Smooth muscle cell (in vitro differentiated cells): ENCODE measurements around the gene GPR55. TPM values are rescaled to one million over a fixed set of nuclear protein-coding genes. Genes with fewer than 3 reads are reported as not detected.

Experiments used
- DNase-seq: peaks from one replicate; lab custom pipeline; 2025; ENCODE audit not compliant: unreplicated experiment; lab: John Stamatoyannopoulos, UW
- H2AFZ ChIP-seq: fragments of 200-600 bp; sonication (generic); 2 replicates; pipeline ENCODE4 v1.6.0; 2016; ENCODE audit warnings: antibody characterized with exemption, low read depth, mild to moderate bottlenecking
- H3F3A ChIP-seq: fragments of 200-600 bp; sonication (generic); 2 replicates; pipeline ENCODE4 v1.6.0; 2017; ENCODE audit warnings: antibody characterized with exemption, low read depth
- H3K27ac ChIP-seq: fragments of 200-600 bp; sonication (generic); 2 replicates; pipeline ENCODE4 v1.5.1; 2016; ENCODE audit warnings: low read depth, mild to moderate bottlenecking
- H3K27me3 ChIP-seq: fragments of 200-600 bp; sonication (generic); 2 replicates; pipeline ENCODE4 v1.6.1; 2016; ENCODE audit warnings: low read depth, mild to moderate bottlenecking
- H3K36me3 ChIP-seq: fragments of 200-600 bp; sonication (generic); 2 replicates; pipeline ENCODE4 v1.5.1; 2016; ENCODE audit warnings: low read depth
- H3K4me1 ChIP-seq: fragments of 200-600 bp; sonication (generic); 2 replicates; pipeline ENCODE4 v1.5.1; 2016; ENCODE audit warnings: low read depth
- H3K4me2 ChIP-seq: fragments of 200-600 bp; sonication (generic); 2 replicates; pipeline ENCODE4 v1.6.0; 2016; ENCODE audit warnings: mild to moderate bottlenecking
- H3K4me3 ChIP-seq: fragments of 200-600 bp; sonication (generic); 2 replicates; pipeline ENCODE4 v1.5.1; 2016; ENCODE audit warnings: mild to moderate bottlenecking
- H3K79me2 ChIP-seq: fragments of 200-600 bp; sonication (generic); 2 replicates; pipeline ENCODE4 v1.6.0; 2016; ENCODE audit warnings: low read depth, mild to moderate bottlenecking
- H3K9ac ChIP-seq: fragments of 200-600 bp; sonication (generic); 2 replicates; pipeline ENCODE4 v1.6.0; 2016; ENCODE audit warnings: low read depth
- H3K9me3 ChIP-seq: fragments of 200-600 bp; sonication (generic); replicated peaks from 2 replicates; pipeline ENCODE4 v1.5.1; 2016; ENCODE audit warnings: low read depth
- H4K20me1 ChIP-seq: fragments of 200-600 bp; sonication (generic); 2 replicates; pipeline ENCODE4 v1.6.0; 2016; ENCODE audit warnings: low read depth
- WGBS: methylation state at CpG from one replicate; pipeline ENCODE4 v1.1.7; 2016; ENCODE audit warnings: low lambda C conversion rate; 5-methylcytosine and 5-hydroxymethylcytosine counted together
- polyA plus RNA-seq: library from polyadenylated mRNA; unstranded; fragments of >200 nt; fragmentation: Nextera tagmentation; extraction: Ambion mirVana; gene quantifications from 2 replicates; pipeline ENCODE4 v1.2.1, GENCODE V29; 2016
- total RNA-seq: library from RNA; depleted of rRNA; stranded (reverse); fragments of >200 nt; gene quantifications from 2 replicates; pipeline ENCODE4 v1.2.3, GENCODE V29; 2014
- TF ChIP-seq, protein P1 (sequence below): fragments of 200-600 bp; sonication (generic); IDR thresholded peaks from 2 replicates; pipeline ENCODE4 v1.5.1; 2017; ENCODE audit warnings: borderline replicate concordance, mild to moderate bottlenecking, antibody characterized with exemption; ENCODE audit not compliant: insufficient read depth, poor library complexity, severe bottlenecking

The GPR55 gene
- total and polyA plus RNA-seq, 2 experiments from 2014 or later = not detected

DNA sequence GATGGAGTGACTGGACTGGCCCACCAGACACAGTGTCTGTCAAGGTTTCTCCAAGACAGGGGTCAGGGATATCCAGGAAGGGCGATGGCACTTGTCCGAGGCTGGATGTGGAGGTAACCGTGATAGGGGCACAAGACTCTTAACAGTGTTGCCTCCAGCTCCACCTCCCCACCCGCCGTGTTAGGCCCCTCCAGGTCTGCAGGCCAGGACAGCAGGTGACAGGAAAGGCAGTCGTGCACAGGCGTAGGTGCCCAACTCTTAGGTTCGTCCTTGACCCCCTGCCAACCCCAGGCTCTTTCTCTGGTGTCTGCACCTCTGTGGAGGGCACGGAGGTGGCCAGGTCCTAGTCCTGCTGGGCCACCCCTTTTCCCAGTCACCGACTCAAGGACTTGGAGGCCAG is 50.2 kb downstream of the GPR55 start:
- no peak overlapping the region for H3K4me2 ChIP-seq
- DNase-seq = no peak
- no peak overlapping the region for H2AFZ ChIP-seq

DNA sequence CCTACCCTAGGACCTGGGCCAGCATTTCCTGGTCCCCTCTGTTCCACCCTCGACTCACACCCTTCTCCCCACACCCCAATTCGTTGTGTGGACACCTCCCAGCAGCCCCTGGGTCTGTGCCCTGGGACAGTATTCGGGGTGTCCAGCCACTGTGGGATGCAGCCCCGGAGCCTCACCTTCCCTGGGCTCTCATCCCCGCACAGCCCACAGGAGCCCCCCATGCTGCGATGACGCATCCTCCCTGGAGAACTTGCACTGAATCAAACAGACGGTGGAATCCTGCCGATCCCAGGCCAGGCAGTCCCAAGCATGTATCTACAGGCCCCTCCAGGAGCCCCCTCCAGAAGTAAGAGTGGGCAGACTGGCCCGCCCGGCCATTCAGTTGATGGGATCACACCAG is 50.6 kb downstream of the GPR55 start:
- TF ChIP-seq, protein P1, sequence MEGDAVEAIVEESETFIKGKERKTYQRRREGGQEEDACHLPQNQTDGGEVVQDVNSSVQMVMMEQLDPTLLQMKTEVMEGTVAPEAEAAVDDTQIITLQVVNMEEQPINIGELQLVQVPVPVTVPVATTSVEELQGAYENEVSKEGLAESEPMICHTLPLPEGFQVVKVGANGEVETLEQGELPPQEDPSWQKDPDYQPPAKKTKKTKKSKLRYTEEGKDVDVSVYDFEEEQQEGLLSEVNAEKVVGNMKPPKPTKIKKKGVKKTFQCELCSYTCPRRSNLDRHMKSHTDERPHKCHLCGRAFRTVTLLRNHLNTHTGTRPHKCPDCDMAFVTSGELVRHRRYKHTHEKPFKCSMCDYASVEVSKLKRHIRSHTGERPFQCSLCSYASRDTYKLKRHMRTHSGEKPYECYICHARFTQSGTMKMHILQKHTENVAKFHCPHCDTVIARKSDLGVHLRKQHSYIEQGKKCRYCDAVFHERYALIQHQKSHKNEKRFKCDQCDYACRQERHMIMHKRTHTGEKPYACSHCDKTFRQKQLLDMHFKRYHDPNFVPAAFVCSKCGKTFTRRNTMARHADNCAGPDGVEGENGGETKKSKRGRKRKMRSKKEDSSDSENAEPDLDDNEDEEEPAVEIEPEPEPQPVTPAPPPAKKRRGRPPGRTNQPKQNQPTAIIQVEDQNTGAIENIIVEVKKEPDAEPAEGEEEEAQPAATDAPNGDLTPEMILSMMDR = no peak
- H3K79me2 ChIP-seq = peaks cover 45% of the 10 kb centered on the region
- no peak overlapping the region for H3K4me2 ChIP-seq
- DNase-seq = no peak
- H3K9ac ChIP-seq = no peak overlapping the region
- H4K20me1 ChIP-seq = peaks cover 73% of the 10 kb centered on the region
- WGBS = 92% methylated on average over 11 of the region's 11 CpGs
- no peaks in the 10 kb centered on the region for H3K27me3 ChIP-seq
- no peak overlapping the region for H3K27ac ChIP-seq
- no peaks in the 10 kb centered on the region for H3F3A ChIP-seq
- H3K4me3 ChIP-seq = no peak overlapping the region
- H2AFZ ChIP-seq = no peak overlapping the region
- H3K36me3 ChIP-seq = no peaks in the 10 kb centered on the region
- peaks cover 18% of the 10 kb centered on the region for H3K4me1 ChIP-seq
- H3K9me3 ChIP-seq = no peaks in the 10 kb centered on the region

More for the DNA sequence above, 50.2 kb downstream of the GPR55 start:
- Histone ChIP-seq H3K4me3 (no peak overlapping the region), H3K27ac (no peak overlapping the region), H3K9ac (no peak overlapping the region), H3K79me2 (peaks cover 40% of the 10 kb centered on the region), H3K27me3 (no peaks in the 10 kb centered on the region), H3K4me1 (peaks cover 14% of the 10 kb centered on the region), H3F3A (no peaks in the 10 kb centered on the region), H3K9me3 (no peaks in the 10 kb centered on the region), H4K20me1 (peaks cover 69% of the 10 kb centered on the region), H3K36me3 (no peaks in the 10 kb centered on the region)
- WGBS = 97% methylated on average over 10 of the region's 10 CpGs
- TF ChIP-seq, protein P1 = no peak

DNA sequence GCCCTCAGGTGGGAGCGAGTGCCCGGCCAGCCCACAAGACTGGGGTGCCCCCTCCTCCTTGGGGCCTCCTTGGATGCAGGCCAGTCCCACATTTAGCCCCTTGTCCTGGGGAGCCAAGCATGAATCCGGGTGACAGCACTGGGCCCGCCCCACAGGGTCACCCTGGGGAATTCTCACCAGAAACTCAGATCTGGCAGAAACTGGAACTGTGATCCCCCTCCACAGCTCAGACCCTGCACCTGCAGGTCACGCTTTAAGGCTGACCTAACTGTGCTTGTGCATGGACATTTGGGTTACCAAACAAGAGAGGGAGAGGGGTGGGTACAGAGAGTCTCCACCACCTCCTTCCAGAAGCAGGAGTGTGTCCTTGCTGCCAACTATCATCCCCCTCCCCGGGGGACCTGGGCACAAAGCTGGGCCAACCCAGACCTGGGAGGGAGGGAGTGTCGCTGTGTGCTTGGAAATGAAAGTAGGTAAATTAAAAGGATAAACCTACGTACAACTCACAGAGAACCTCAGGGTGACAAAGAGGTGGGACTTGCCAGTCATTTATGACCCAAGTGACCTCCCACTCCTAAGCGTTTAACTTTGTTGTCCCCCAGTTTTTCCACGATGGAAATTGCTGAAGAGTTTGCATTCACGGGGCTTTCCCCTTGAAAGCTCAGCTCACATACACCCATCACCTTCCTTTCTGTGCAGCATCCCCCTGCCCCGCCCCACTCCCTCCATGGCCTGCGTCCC is 51.2 kb downstream of the GPR55 start:
- 96% methylated on average over 12 of the region's 13 CpGs for WGBS
- no peak overlapping the region for H3K9ac ChIP-seq
- H3K27ac ChIP-seq = no peak overlapping the region
- TF ChIP-seq, protein P1 = no peak
- peaks cover 45% of the 10 kb centered on the region for H3K79me2 ChIP-seq
- no peak overlapping the region for H3K4me3 ChIP-seq
- no peak for DNase-seq
- no peaks in the 10 kb centered on the region for H3K9me3 ChIP-seq
- no peak overlapping the region for H2AFZ ChIP-seq
- H3K27me3 ChIP-seq = no peaks in the 10 kb centered on the region
- peaks cover 24% of the 10 kb centered on the region for H3K4me1 ChIP-seq
- no peak overlapping the region for H3K4me2 ChIP-seq
- H4K20me1 ChIP-seq = peaks cover 79% of the 10 kb centered on the region
- no peaks in the 10 kb centered on the region for H3K36me3 ChIP-seq
- no peaks in the 10 kb centered on the region for H3F3A ChIP-seq
